Natural killer cell (primary cell): ENCODE measurements around the gene SETD1B. TPM values are rescaled to one million over a fixed set of nuclear protein-coding genes. Genes with fewer than 3 reads are reported as not detected.
A peak's percentile ranks its signal among the peaks of the same experiment; 100 is the strongest.

Source experiments
- ATAC-seq, 3 donors: fragments of 150-1000 bp in 2 of 3; fragments of 200-7000 bp in 1 of 3; cut with Tn5 transposase; 1 replicate in 1 of 3; 2 replicates in 2 of 3; pipeline ENCODE4 v1.10.0; 2021; ENCODE audit warnings: mild to moderate bottlenecking in 2 of 3, moderate library complexity in 2 of 3
- DNase-seq, 2 donors: peaks; one replicate each; pipeline versions ENCODE4 v3.0.0 to v3.0.0-alpha.2; 2013 to 2021; ENCODE audit warnings: mixed read lengths in 1 of 2
- H3K27ac ChIP-seq: one replicate; pipeline ENCODE4 v1.5.1; 2013; ENCODE audit warnings: mild to moderate bottlenecking, low read length
- H3K27me3 ChIP-seq: one replicate; pipeline ENCODE4 v1.6.1; 2013; ENCODE audit warnings: low read length; ENCODE audit not compliant: control insufficient read depth, insufficient read depth
- H3K36me3 ChIP-seq: one replicate; pipeline ENCODE4 v1.6.1; 2013; ENCODE audit warnings: low read length; ENCODE audit not compliant: control insufficient read depth, insufficient read depth
- H3K4me1 ChIP-seq: one replicate; pipeline ENCODE4 v1.6.1; 2013; ENCODE audit warnings: low read length; ENCODE audit not compliant: control insufficient read depth, insufficient read depth
- H3K4me3 ChIP-seq: one replicate; pipeline ENCODE4 v1.5.1; 2013; ENCODE audit warnings: low read length
- H3K9me3 ChIP-seq: one replicate; pipeline ENCODE4 v1.6.1; 2013; ENCODE audit warnings: low read length; ENCODE audit not compliant: control insufficient read depth, insufficient read depth
- H3K27ac Mint-ChIP-seq, 2 donors: one replicate each; pipeline ENCODE4 v1.8.0; 2022; ENCODE audit warnings: mild to moderate bottlenecking in 2 of 2, mixed read lengths in 2 of 2, moderate library complexity in 1 of 2
- H3K27me3 Mint-ChIP-seq, 2 donors: one replicate each; pipeline ENCODE4 v1.8.0; 2022; ENCODE audit warnings: low read depth in 2 of 2, mixed read lengths in 2 of 2
- H3K36me3 Mint-ChIP-seq: one replicate; pipeline ENCODE4 v1.8.0; 2022; ENCODE audit warnings: mixed read lengths
- H3K4me1 Mint-ChIP-seq, 2 donors: one replicate each; pipeline ENCODE4 v1.8.0; 2022; ENCODE audit warnings: mixed read lengths in 2 of 2
- H3K4me3 Mint-ChIP-seq: one replicate; pipeline ENCODE4 v1.8.0; 2022; ENCODE audit warnings: mild to moderate bottlenecking, moderate library complexity, mixed read lengths
- H3K9me3 Mint-ChIP-seq, 2 donors: one replicate each; pipeline ENCODE4 v1.8.0; 2022; ENCODE audit warnings: mixed read lengths in 2 of 2
- WGBS: methylation state at CpG from one replicate; pipeline ENCODE4 v1.1.7; 2013; ENCODE audit warnings: missing lambda C conversion rate; ENCODE audit not compliant: insufficient coverage; 5-methylcytosine and 5-hydroxymethylcytosine counted together
- intact Hi-C: fragments of 100-400 bp; cut with micrococcal nuclease; formaldehyde crosslinking; loops from one replicate; pipeline ENCODE4 v1.14.2; 2022
- total RNA-seq, 4 donors: library from RNA; stranded (reverse); fragments of 120-200 nt in 1 of 4; gene quantifications; one replicate each; pipeline versions ENCODE4 v1.2.3 to v1.2.4, GENCODE V29; 2013 to 2022
- TF ChIP-seq, protein P1 (sequence below): fragments of 200-600 bp; IDR thresholded peaks from one replicate; pipeline ENCODE4 v1.8.0; 2022; ENCODE audit warnings: antibody characterized with exemption

The SETD1B gene
- total RNA-seq, 3 donors from 2014 or later (not counting 1 experiment from before 2014, with no cell fraction given), result 55.1 to 57.5 (median 56.2) TPM

- WGBS, result 5% methylated on average over 12 of the region's 14 CpGs
These were observed 21.5 kb upstream of the SETD1B start for GRCh38 chr12:121781998-121782979.

DNA sequence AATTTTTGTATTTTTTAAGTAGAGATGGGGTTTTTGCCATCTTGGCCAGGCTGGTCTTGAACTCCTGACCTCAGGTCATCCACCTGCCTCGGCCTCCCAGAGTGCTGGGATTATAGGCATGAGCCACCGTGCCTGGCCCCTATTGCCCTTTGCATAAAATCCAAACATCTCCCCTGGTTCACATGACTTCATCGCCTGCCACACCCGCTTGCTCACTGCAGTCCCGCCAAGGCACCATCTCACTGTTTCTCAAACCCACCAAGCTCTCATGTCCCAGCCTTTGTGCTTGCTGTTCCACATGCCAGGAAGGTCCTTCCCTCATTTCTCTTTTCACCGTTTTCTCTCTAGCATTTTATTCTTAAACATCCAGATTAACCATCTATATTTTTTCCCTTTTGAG lies 20.0 kb upstream of the SETD1B start:
- H3K4me3 ChIP-seq, result no peak overlapping the region
- H3K9me3 ChIP-seq, result no peaks in the 10 kb centered on the region
- peak in 1 of 2 donors; percentile 32 for DNase-seq
- peak overlapping the region; percentile 73 for H3K4me3 Mint-ChIP-seq
- H3K9me3 Mint-ChIP-seq, result no peaks in the 10 kb centered on the region
- peaks cover 60 to 74% of the 10 kb centered on the region in 2 donors for H3K4me1 Mint-ChIP-seq
- 66% methylated on average over 6 of the region's 6 CpGs for WGBS
- H3K27ac Mint-ChIP-seq, result peak overlapping the region; percentile 100
- peaks cover 85% of the 10 kb centered on the region for H3K4me1 ChIP-seq
- H3K27ac ChIP-seq, result peak overlapping the region; percentile 49
- peaks cover 38% of the 10 kb centered on the region for H3K36me3 ChIP-seq
- no peaks in the 10 kb centered on the region for H3K27me3 ChIP-seq
- TF ChIP-seq, protein P1, sequence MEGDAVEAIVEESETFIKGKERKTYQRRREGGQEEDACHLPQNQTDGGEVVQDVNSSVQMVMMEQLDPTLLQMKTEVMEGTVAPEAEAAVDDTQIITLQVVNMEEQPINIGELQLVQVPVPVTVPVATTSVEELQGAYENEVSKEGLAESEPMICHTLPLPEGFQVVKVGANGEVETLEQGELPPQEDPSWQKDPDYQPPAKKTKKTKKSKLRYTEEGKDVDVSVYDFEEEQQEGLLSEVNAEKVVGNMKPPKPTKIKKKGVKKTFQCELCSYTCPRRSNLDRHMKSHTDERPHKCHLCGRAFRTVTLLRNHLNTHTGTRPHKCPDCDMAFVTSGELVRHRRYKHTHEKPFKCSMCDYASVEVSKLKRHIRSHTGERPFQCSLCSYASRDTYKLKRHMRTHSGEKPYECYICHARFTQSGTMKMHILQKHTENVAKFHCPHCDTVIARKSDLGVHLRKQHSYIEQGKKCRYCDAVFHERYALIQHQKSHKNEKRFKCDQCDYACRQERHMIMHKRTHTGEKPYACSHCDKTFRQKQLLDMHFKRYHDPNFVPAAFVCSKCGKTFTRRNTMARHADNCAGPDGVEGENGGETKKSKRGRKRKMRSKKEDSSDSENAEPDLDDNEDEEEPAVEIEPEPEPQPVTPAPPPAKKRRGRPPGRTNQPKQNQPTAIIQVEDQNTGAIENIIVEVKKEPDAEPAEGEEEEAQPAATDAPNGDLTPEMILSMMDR, result no peak
- intact Hi-C loops, result no loop called here
- no peak for ATAC-seq
- no peaks in the 10 kb centered on the region for H3K36me3 Mint-ChIP-seq
- H3K27me3 Mint-ChIP-seq, result no peaks in the 10 kb centered on the region

More at GRCh38 chr12:121781998-121782979, 21.5 kb upstream of the SETD1B start:
- Histone ChIP-seq H3K27me3 (no peaks in the 10 kb centered on the region), H3K9me3 (no peaks in the 10 kb centered on the region), H3K36me3 (peaks cover 47% of the 10 kb centered on the region), H3K4me3 (no peak overlapping the region), H3K27ac (peak overlapping the region; percentile 80), H3K4me1 (peaks cover 70% of the 10 kb centered on the region)
- TF ChIP-seq, protein P1, result no peak
- ATAC-seq (peak; percentile 62 to 71 (median 62)), DNase-seq (peak; percentile 55 to 70)
- H3K27ac Mint-ChIP-seq, result peak overlapping the region; percentile 100
- H3K27me3 Mint-ChIP-seq, result no peaks in the 10 kb centered on the region
- peaks cover 49 to 65% of the 10 kb centered on the region in 2 donors for H3K4me1 Mint-ChIP-seq
- intact Hi-C loops, result loop anchor here (1.0 kb wide), 1 partner anchor 8 kb away; no protein-coding TSS in a partner anchor
- peak overlapping the region; percentile 78 for H3K4me3 Mint-ChIP-seq
- no peaks in the 10 kb centered on the region for H3K9me3 Mint-ChIP-seq
- H3K36me3 Mint-ChIP-seq, result no peaks in the 10 kb centered on the region

DNA sequence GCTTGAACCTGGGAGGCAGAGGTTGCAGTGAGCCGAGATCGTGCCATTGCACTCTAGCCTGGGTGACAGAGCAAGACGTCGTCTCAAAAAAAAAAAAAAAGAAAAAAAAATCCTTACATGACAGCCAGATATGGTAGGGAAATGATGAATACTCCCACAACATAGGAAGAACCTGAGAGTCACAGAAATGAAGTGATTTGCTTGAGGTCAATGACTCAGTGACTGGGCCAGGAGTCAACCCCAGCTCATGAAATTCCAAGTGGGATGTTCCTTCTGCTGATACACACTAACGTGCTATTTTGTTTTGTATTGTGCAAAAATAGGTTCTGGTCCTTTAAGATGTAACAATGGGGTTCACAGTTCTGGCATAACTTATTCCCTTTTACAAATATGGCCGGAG lies 19.3 kb upstream of the SETD1B start:
- H3K27me3 ChIP-seq, result no peaks in the 10 kb centered on the region
- H3K4me3 ChIP-seq, result no peak overlapping the region
- Mint-ChIP-seq H3K4me3 (peak overlapping the region; percentile 73), H3K27me3 (no peaks in the 10 kb centered on the region), H3K9me3 (no peaks in the 10 kb centered on the region), H3K27ac (peak overlapping the region; percentile 100), H3K36me3 (no peaks in the 10 kb centered on the region), H3K4me1 (peaks cover 61 to 81% of the 10 kb centered on the region in 2 donors)
- intact Hi-C loops, result no loop called here
- ATAC-seq (no peak), DNase-seq (peak in 1 of 2 donors; percentile 54)
- TF ChIP-seq, protein P1, result no peak
- peak overlapping the region; percentile 98 for H3K27ac ChIP-seq
- peaks cover 92% of the 10 kb centered on the region for H3K4me1 ChIP-seq
- 79% methylated on average over 2 of the region's 6 CpGs for WGBS
- no peaks in the 10 kb centered on the region for H3K9me3 ChIP-seq
- H3K36me3 ChIP-seq, result peaks cover 31% of the 10 kb centered on the region
